Left cardiac atrium (tissue), 4 donors: ENCODE measurements around the gene KLHL40. TPM values are rescaled to one million over a fixed set of nuclear protein-coding genes. Genes with fewer than 3 reads are reported as not detected.
"Not testable (repeated sequence)": the region's sequence is repeated elsewhere in the genome, so short reads cannot be mapped to it uniquely, and the experiment has no call there.

Experiments
- ATAC-seq, 2 donors: fragments of 200-7000 bp; cut with Tn5 transposase; one replicate each; pipeline ENCODE4 v1.9.1; 2020; ENCODE audit warnings: mild to moderate bottlenecking in 2 of 2, moderate library complexity in 2 of 2
- DNase-seq: peaks from one replicate; pipeline ENCODE4 v3.0.0-alpha.2; 2020
- intact Hi-C, 2 donors: fragments of 100-400 bp; cut with DNase I; formaldehyde crosslinking; loops; one replicate each; pipeline versions ENCODE4 v1.14.1 to v1.15.1; 2022 to 2023
- total RNA-seq, 2 donors: library from RNA; stranded (reverse); fragmentation: NEBNext Ultra II Directional; extraction: Animal tissue kit (Norgen Biotek cat#: 25700); gene quantifications; one replicate each; pipeline ENCODE4 v1.2.1, GENCODE V29; 2021
- donor health status: DM: no; HTN: yes; CAD: no.
- donor health status: DM: no; HTN: yes; CAD: no; lungs with severe emphysema.
- donor health status: DM: yes; HTN: yes; CAD: no.
- donor health status: Dilated cardiomyopathy.

The KLHL40 gene
- total RNA-seq, 2 donors from 2014 or later = 0.86 TPM; not detected in 1

GRCh38 chr3:42709621-42710020 is 24.3 kb downstream of the KLHL40 start:
- no peak for DNase-seq
- ATAC-seq = no peak
- intact Hi-C loops = no loop called here

GRCh38 chr3:42710323-42711021 is 25.1 kb downstream of the KLHL40 start:
- intact Hi-C loops = no loop called here
- ATAC-seq = no peak
- peak; percentile 10 for DNase-seq

GRCh38 chr3:42711491-42712343 is 26.4 kb downstream of the KLHL40 start:
- DNase-seq (peak; percentile 10), ATAC-seq (no peak)
- intact Hi-C loops = no loop called here

GRCh38 chr3:42712344-42712648 is 27.0 kb downstream of the KLHL40 start:
- intact Hi-C loops = no loop called here
- DNase-seq (no peak), ATAC-seq (no peak)

GRCh38 chr3:42712688-42713372 is 27.5 kb downstream of the KLHL40 start:
- DNase-seq (peak; percentile 8), ATAC-seq (no peak)
- intact Hi-C loops = no loop called here

- DNase-seq = peak; percentile 14
Measured at GRCh38 chr3:42713747-42714146, 28.4 kb downstream of the KLHL40 start.

GRCh38 chr3:42714171-42714852 is 29.0 kb downstream of the KLHL40 start:
- intact Hi-C loops = no loop called here
- DNase-seq (no peak), ATAC-seq (no peak)

More at GRCh38 chr3:42713747-42714146, 28.4 kb downstream of the KLHL40 start:
- no peak for ATAC-seq
- intact Hi-C loops = no loop called here

- intact Hi-C loops = no loop called here
- ATAC-seq = no peak
- DNase-seq = peak; percentile 3
Measured at GRCh38 chr3:42717306-42717705, 32.0 kb downstream of the KLHL40 start.

- intact Hi-C loops = no loop called here
- ATAC-seq (no peak), DNase-seq (no peak)
Measured at GRCh38 chr3:42718338-42718737, 33.0 kb downstream of the KLHL40 start.

GRCh38 chr3:42719002-42719401 is 33.7 kb downstream of the KLHL40 start:
- peak; percentile 29 for DNase-seq
- peak; percentile 86 to 89 for ATAC-seq
- intact Hi-C loops = no loop called here

GRCh38 chr3:42720126-42720525 is 34.8 kb downstream of the KLHL40 start:
- ATAC-seq (no peak), DNase-seq (no peak)
- intact Hi-C loops = no loop called here

GRCh38 chr3:42721690-42722089 is 36.4 kb downstream of the KLHL40 start:
- ATAC-seq = no peak
- no peak for DNase-seq
- intact Hi-C loops = loop anchor here in 1 of 2 donors (2.0 kb wide), 1 partner anchor 19 kb away; the partner anchor contains the start of gene HHATL

- DNase-seq, ATAC-seq: not testable (repeated sequence)
- intact Hi-C loops = loop anchor here in 1 of 2 donors (2.0 kb wide), 1 partner anchor 20 kb away; the partner anchor contains the start of gene HHATL
Measured at GRCh38 chr3:42722442-42722841, 37.1 kb downstream of the KLHL40 start.

GRCh38 chr3:42723219-42723618 is 37.9 kb downstream of the KLHL40 start:
- intact Hi-C loops = loop anchor here in 1 of 2 donors (2.0 kb wide), 1 partner anchor 20 kb away; the partner anchor contains the start of gene HHATL
- no peak for DNase-seq
- ATAC-seq = peak in 1 of 2 donors; percentile 30

- ATAC-seq (no peak), DNase-seq (no peak)
- intact Hi-C loops = no loop called here
Measured at GRCh38 chr3:42725454-42725853, 40.1 kb downstream of the KLHL40 start.

GRCh38 chr3:42728056-42728455 is 42.7 kb downstream of the KLHL40 start:
- intact Hi-C loops = no loop called here
- DNase-seq (peak; percentile 58), ATAC-seq (peak in 1 of 2 donors; percentile 76)

GRCh38 chr3:42728668-42729364 is 43.5 kb downstream of the KLHL40 start:
- ATAC-seq (no peak), DNase-seq (no peak)
- intact Hi-C loops = no loop called here

GRCh38 chr3:42729404-42730145 is 44.2 kb downstream of the KLHL40 start:
- DNase-seq (no peak), ATAC-seq (peak; percentile 27 to 62)
- intact Hi-C loops = no loop called here
